SK-N-MC (cell line): ENCODE data around the gene CCDC172.

Experiments
- DNase-seq: peaks from one replicate; pipeline ENCODE4 v3.0.0-alpha.2; 2011; ENCODE audit warnings: low read depth, low spot score
- H3K27ac ChIP-seq: fragments of 200-600 bp; sonication (generic); 2 replicates; pipeline ENCODE4 v1.5.1; 2016; ENCODE audit warnings: mixed run types
- H3K36me3 ChIP-seq: fragments of 200-600 bp; sonication (generic); 2 replicates; pipeline ENCODE4 v1.6.1; 2017; ENCODE audit warnings: antibody characterized with exemption, low read length, mixed read lengths; ENCODE audit not compliant: insufficient read depth
- H3K4me3 ChIP-seq: fragments of 200-600 bp; sonication (generic); 2 replicates; pipeline ENCODE4 v1.5.1; 2016
- H3K9ac ChIP-seq: fragments of 200-600 bp; sonication (generic); 2 replicates; pipeline ENCODE4 v1.8.0; 2017; ENCODE audit warnings: mixed run types, mixed read lengths; ENCODE audit not compliant: insufficient read length
- H3K9me3 ChIP-seq: fragments of 200-600 bp; sonication (generic); 2 replicates; pipeline ENCODE4 v1.6.1; 2017; ENCODE audit warnings: low read depth, mild to moderate bottlenecking, antibody characterized with exemption, low read length, moderate library complexity, mixed read lengths
- EZH2 ChIP-seq: fragments of 200-600 bp; sonication (generic); IDR thresholded peaks from one replicate; pipeline ENCODE4 v1.6.1; 2017; ENCODE audit warnings: antibody characterized with exemption
- FOXP2 ChIP-seq: optimal IDR thresholded peaks from 2 replicates; pipeline ENCODE3; 2011; ENCODE audit warnings: mild to moderate bottlenecking, moderate library complexity; ENCODE audit not compliant: insufficient read depth; ENCODE audit errors: extremely low read length, control extremely low read depth
- POLR2AphosphoS5 ChIP-seq: IDR thresholded peaks from 2 replicates; pipeline ENCODE4 v1.6.1; 2012; ENCODE audit warnings: mild to moderate bottlenecking, low read depth, low read length, borderline replicate concordance

Gene CCDC172

GRCh38 chr10:116324227-116324950, at the start of gene CCDC172:
TSS of gene CCDC172 (plus strand) at chr10:116324448. CDS start at chr10:116325012, 564 bp downstream.
- TF ChIP-seq EZH2 (no peak), FOXP2 (no peak), POLR2AphosphoS5 (no peak)
- Histone ChIP-seq H3K36me3 (no peaks in the 10 kb centered on the region), H3K27ac (no peak within 1 kb of the TSS), H3K9me3 (no peaks in the 10 kb centered on the region), H3K4me3 (no peak within 1 kb of the TSS), H3K9ac (no peak within 1 kb of the TSS)
- no peak for DNase-seq

GRCh38 chr10:116276981-116277380, 47.3 kb upstream of the CCDC172 start:
- H3K27ac ChIP-seq: no peak overlapping the region
- no peak for DNase-seq
- H3K9ac ChIP-seq: no peak overlapping the region
- no peaks in the 10 kb centered on the region for H3K9me3 ChIP-seq
- TF ChIP-seq EZH2: no peak
- no peak for TF ChIP-seq FOXP2
- no peak for TF ChIP-seq POLR2AphosphoS5
- H3K36me3 ChIP-seq: no peaks in the 10 kb centered on the region
- H3K4me3 ChIP-seq: no peak overlapping the region

- H3K27ac ChIP-seq: no peak overlapping the region
- no peak overlapping the region for H3K4me3 ChIP-seq
- no peak for DNase-seq
- no peak for TF ChIP-seq POLR2AphosphoS5
- TF ChIP-seq EZH2: no peak
- no peak for TF ChIP-seq FOXP2
- no peaks in the 10 kb centered on the region for H3K36me3 ChIP-seq
- H3K9ac ChIP-seq: no peak overlapping the region
- no peaks in the 10 kb centered on the region for H3K9me3 ChIP-seq
These were observed 45.4 kb upstream of the CCDC172 start for GRCh38 chr10:116278846-116279245.

- no peaks in the 10 kb centered on the region for H3K36me3 ChIP-seq
- H3K9me3 ChIP-seq: no peaks in the 10 kb centered on the region
- H3K4me3 ChIP-seq: no peak overlapping the region
- H3K9ac ChIP-seq: no peak overlapping the region
- no peak overlapping the region for H3K27ac ChIP-seq
- DNase-seq: no peak
- TF ChIP-seq EZH2 (no peak), POLR2AphosphoS5 (no peak), FOXP2 (no peak)
These were observed 42.5 kb upstream of the CCDC172 start for GRCh38 chr10:116281775-116282174.

- Histone ChIP-seq H3K27ac (no peak overlapping the region), H3K9ac (no peak overlapping the region), H3K9me3 (no peaks in the 10 kb centered on the region), H3K36me3 (no peaks in the 10 kb centered on the region), H3K4me3 (no peak overlapping the region)
- no peak for TF ChIP-seq EZH2
- DNase-seq: no peak
These were observed 37.5 kb upstream of the CCDC172 start for GRCh38 chr10:116286626-116287200.

- Histone ChIP-seq H3K27ac (no peak overlapping the region), H3K9ac (no peak overlapping the region), H3K9me3 (no peaks in the 10 kb centered on the region), H3K36me3 (no peaks in the 10 kb centered on the region), H3K4me3 (no peak overlapping the region)
- DNase-seq: peak; percentile 18
- TF ChIP-seq EZH2: no peak
These were observed 36.2 kb upstream of the CCDC172 start for GRCh38 chr10:116287906-116288501.

- no peak overlapping the region for H3K9ac ChIP-seq
- no peak for TF ChIP-seq EZH2
- TF ChIP-seq POLR2AphosphoS5: no peak
- no peak for TF ChIP-seq FOXP2
- H3K36me3 ChIP-seq: no peaks in the 10 kb centered on the region
- no peak overlapping the region for H3K4me3 ChIP-seq
- H3K9me3 ChIP-seq: no peaks in the 10 kb centered on the region
- H3K27ac ChIP-seq: no peak overlapping the region
- DNase-seq: no peak
These were observed 34.6 kb upstream of the CCDC172 start for GRCh38 chr10:116289652-116290051.

- Histone ChIP-seq H3K4me3 (no peak overlapping the region), H3K9ac (no peak overlapping the region), H3K9me3 (no peaks in the 10 kb centered on the region), H3K27ac (no peak overlapping the region), H3K36me3 (no peaks in the 10 kb centered on the region)
- no peak for TF ChIP-seq FOXP2
- no peak for TF ChIP-seq POLR2AphosphoS5
- no peak for TF ChIP-seq EZH2
- no peak for DNase-seq
These were observed 31.8 kb upstream of the CCDC172 start for GRCh38 chr10:116292493-116292892.

GRCh38 chr10:116296291-116296721, 27.9 kb upstream of the CCDC172 start:
- no peaks in the 10 kb centered on the region for H3K36me3 ChIP-seq
- DNase-seq: no peak
- no peak for TF ChIP-seq FOXP2
- TF ChIP-seq POLR2AphosphoS5: no peak
- TF ChIP-seq EZH2: no peak
- H3K27ac ChIP-seq: no peak overlapping the region
- H3K9ac ChIP-seq: no peak overlapping the region
- no peak overlapping the region for H3K4me3 ChIP-seq
- H3K9me3 ChIP-seq: no peaks in the 10 kb centered on the region
